Measurements from ENCODE around the gene UBE3A.

DNA sequence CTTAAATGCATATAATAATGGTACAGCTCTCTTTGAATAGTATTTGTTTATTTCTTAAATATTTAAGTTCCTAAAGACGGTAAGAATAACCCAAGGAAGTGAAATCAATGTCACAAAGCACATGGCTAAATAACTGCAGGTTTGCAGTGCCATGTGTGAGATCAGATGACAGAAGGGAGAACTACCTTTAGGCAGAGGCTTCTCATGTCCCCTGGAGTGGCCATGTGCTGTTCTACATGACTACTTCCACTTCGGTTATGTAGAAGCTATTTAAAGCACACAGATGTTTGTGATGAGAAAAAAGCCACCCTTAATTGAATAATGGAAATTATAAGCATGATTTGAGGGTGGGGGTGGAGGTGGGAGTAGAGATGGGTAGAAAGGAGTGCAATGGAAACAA is 109.1 kb downstream of the UBE3A start:
- TF ChIP-seq, protein P1, sequence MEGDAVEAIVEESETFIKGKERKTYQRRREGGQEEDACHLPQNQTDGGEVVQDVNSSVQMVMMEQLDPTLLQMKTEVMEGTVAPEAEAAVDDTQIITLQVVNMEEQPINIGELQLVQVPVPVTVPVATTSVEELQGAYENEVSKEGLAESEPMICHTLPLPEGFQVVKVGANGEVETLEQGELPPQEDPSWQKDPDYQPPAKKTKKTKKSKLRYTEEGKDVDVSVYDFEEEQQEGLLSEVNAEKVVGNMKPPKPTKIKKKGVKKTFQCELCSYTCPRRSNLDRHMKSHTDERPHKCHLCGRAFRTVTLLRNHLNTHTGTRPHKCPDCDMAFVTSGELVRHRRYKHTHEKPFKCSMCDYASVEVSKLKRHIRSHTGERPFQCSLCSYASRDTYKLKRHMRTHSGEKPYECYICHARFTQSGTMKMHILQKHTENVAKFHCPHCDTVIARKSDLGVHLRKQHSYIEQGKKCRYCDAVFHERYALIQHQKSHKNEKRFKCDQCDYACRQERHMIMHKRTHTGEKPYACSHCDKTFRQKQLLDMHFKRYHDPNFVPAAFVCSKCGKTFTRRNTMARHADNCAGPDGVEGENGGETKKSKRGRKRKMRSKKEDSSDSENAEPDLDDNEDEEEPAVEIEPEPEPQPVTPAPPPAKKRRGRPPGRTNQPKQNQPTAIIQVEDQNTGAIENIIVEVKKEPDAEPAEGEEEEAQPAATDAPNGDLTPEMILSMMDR (IDR thresholded peaks at IDR 0.05), result no peak
- no peak for TF ChIP-seq POLR2AphosphoS5 (IDR thresholded peaks at IDR 0.05; ENCODE audit: low read depth, low read length)
- no peak for TF ChIP-seq REST (IDR thresholded peaks at IDR 0.05; ENCODE audit: insufficient read depth in 1 of 2, low read depth in 2 of 2, low read length in 1 of 2)
- no peak for TF ChIP-seq SIN3A (IDR thresholded peaks at IDR 0.05; ENCODE audit: borderline replicate concordance, insufficient read depth, low read depth, low read length)

Data from Panc1 (cell line).